Stimulated activated CD4-positive, alpha-beta T cell treated with anti-CD3 and anti-CD28 coated beads, TNF-alpha, amount 100 ng/mL, for 1 hour (primary cell): ENCODE data around the gene PRM1.
"Not testable (repeated sequence)": the region's sequence is repeated elsewhere in the genome, so short reads cannot be mapped to it uniquely, and the experiment has no call there.

ENCODE experiments used
- DNase-seq, 3 donors: peaks; one replicate each; pipeline ENCODE4 v3.0.0-alpha.2; 2020; ENCODE audit warnings: low read depth in 3 of 3, low spot score in 1 of 3

The PRM1 gene

DNA sequence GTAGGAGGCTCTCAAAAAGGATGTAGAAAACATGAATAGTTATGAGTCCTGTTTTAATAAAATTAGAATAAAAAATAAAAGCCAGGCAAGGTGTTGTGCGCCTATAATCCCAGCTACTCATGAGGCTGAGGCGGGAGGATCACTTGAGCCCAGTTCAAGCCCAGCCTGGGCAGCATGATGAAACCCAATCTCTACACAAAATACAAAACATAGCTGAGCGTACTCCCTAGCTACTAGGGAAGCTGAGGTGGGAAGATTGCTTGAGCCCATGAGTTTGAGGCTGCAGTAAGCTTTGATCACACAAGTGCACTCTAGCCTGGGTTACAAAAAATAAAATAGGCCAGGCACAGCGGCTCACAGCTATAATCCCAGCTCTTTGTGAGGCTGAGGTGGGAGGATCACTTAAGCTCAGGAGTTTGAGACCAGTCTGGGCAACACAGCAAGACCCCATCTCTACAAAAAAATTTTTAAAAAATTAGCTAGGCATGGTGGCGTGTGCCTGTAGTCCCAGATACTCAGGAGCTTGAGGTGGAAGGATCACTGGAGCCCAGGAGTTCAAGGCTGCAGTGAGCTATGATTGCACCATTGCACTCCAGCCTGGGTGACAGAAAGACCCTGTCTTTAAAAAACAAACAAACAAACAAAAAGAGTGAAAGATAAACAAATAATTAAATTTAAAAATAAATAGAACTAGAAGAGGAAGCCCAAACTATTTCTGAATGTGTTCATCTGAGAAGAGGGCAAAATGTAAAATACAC is 17.2 kb upstream of the PRM1 start:
- no peak for DNase-seq

DNA sequence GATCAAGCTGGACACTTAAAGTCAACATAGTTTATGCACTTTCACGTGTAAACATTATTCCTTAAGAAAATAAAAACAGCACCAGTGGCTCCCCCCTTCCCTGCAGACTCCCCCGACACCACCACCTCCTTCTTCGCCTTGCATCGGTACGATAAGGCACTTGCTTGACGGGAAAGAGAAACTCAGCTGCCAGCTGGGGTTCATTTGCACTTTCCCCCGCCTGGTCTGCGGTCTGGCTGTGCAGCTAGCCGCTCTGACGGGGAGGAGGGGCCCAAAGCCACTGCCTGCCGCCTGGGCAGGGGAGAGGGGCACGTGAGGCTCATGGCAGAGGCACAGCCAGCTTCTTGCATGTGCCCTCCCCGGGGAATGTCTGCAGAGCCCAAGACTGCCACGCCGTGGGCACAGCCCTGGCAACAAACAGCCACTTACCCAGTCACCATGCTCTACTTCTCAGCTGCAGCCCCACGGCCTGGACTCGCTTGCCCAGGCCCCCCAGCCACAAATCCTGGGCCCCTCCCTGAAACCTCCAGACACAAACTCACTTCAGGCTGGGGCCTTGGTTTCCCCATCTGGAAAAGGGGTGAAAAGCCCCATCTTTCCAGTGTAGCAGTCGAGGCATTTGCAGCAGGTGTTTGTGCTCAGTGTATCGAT is 16.5 kb upstream of the PRM1 start:
- DNase-seq, result peak; percentile 18 to 40 (median 39)

DNA sequence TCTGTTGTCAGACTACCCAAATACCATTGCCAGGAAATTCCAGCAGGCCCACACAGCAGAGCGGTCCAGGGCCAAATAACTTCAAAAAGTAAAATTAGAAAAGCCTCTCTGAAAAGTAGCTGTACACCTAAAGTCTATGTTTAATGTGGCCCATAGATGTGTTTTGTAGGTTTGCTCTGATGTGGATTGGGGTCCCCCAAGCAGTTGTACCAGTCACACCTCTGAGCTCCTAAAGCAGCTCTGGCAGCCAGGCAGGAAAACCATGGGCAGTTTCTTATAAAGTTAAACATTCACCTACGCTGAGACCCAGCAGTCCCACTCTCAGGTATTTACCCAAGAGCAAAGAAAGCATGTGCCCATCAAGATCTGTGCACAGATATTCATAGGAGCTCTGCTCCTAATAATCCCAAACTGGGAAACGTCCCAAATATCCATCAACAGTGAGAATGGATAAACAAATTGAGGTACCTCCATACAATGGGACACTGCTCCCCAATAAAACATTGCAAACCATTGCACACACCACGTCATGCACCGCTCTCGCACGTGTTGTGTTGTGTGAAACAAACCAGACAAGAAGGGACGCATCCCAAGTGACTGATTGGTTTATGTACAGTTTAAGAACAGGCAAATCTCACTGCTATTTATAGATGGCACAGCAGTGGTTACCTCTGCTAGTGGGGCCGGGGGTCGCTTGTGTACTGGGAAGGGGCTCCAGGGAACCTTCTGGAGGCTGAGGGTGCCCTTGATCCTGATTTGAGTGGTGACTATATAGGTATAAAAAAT is 15.8 kb upstream of the PRM1 start:
- no peak for DNase-seq

DNA sequence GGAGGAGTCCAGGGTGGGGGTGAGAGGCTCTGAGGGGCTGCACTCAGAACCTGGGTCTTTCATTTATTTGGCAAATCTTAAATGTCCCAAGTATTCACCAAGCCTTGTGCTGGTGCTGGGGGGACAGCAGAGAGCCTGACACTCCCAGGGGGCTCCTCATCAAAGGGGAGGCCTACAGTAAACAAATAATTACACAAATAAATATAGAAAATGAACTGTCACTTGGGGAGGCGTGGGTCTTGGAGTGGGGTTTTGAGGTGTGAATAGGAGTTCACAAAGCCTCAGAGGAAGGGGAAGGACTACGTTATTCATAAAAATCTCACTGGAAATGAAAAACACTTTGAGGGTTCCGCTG is 15.2 kb upstream of the PRM1 start:
- DNase-seq, result no peak

DNA sequence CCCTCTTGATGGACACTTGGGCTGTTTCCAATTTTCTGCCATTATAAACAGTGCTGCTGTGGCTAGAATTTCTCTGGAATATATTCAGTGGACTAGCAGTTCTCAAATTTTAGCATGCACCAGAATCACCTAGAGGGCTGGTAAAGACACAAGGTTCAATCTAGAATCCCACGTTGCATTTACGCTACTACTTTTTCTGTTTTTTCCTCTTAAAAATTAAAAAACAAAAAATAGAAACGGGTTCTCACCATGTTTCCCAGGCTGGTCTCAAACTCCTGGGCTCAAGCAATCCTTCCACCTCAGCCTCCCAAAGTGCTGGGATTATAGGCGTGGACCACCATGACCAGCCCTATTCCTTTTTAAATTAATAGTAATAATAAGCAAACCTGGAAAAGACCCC is 14.5 kb upstream of the PRM1 start:
- no peak for DNase-seq

DNA sequence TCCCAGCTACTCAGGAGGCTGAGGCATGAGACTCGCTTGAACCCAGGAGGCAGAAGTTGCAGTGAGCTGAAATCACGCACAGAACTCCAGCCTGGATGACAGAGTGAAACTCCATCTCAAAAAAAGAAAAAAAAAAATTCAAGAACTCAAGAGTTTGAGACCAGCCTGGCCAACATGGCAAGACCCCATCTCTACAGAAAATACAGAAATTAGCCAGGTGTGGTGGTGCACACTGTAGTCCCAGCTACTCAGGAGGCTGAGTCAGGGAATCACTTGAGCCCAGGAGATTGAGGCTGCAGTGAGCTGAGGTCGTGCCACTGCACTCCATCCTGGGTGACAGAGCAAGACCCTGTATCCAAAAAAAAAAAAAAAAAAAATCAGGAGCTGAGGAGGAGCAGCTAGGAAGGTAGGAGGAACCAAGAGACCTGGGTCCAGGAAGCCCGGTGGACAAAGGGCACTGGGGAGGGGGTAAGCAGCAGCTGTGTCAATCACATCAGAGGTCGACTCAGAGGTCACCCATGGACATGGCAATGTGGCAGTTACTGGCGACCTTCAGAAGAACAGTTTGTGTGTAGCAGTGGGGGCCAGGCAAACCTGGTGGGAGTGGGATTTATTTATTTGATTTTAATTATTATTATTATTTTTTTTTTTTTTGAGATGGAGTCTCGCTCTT is 11.1 kb upstream of the PRM1 start:
- no peak for DNase-seq

DNA sequence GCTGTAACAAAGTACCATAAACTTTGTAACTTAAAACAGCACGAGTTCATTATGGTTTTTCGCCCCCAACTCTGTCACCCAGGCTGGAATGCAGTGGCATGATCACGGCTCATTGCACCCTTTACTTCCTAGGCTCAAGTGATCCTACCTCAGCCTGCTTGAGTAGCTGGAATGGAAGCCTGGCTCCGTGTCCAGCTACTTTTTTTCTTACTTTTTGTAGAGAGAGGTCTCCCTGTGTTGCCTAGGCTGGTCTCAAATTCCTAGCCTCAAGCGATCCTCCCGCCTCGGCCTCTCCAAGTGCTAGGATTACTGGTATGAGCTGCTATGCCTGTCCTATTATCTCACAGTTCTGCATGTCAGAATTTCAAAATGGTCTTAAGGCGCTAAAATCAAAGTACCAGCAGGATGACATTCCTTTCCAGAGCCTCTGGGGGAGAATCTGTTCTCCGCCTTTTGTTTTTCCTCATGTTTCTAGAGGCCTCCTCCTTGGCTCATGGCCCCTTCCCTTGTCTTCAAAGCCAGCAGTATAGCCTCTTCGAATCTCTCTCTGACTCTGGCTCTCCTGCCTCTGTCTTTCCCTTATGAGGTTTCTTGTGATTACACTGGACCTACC is 10.1 kb upstream of the PRM1 start:
- DNase-seq, result no peak

DNA sequence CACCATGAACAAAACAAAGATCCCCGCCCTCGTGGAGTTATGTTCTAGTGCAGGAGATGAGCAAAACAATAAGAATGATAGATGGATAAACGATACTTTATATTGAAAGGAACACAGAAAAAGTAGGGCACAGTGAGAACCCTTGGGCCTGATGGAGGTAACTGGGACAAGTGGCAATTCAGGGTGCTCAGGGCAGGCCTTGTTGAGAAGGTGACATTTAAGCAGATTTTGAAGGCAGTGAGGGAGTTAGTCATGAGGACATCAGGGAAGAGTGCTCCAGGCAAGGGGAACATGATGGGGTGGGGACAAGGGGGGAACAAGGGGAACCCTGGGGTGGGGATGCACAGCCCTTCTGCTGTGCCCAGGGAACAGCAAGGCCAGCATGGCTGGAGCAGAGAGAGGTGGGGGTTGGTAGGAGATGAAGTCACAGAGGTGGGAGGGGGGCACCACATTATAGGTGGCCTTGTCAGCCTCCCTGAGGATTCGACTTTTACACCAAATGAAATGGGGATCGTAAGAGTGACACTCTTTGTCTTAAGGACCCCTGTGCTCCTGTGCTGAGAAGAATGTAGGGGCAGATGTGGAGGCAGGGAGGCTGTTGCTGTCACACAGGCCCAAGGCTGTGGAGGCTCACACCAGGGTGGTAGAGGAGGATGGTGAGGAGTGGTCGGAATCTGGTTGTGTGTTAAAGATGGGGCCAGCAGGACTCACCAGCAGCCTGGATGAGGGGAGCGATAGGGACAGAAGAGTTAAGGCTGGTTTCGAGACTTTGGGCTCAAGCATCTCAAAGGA is 9.2 kb upstream of the PRM1 start:
- DNase-seq, result no peak

DNA sequence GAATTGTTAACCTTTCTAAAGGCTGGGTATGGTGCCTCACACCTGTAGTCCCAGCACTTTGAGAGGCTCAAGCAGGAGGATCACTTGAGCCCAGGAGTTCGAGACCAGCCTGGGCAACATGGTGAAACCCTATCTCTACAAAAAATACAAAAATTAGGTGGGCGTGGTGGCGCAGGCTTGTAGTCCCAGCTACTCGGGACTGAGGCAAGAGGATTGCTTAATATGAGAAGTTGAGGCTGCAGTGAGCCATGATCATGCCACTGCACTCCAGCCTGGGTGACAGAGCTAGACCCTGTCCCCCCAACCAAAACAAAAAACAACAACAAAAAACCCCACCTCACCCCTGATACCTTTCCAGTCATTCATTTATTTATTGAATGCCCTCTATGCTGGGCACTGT is 8.6 kb upstream of the PRM1 start:
- DNase-seq, result not testable (repeated sequence)

DNA sequence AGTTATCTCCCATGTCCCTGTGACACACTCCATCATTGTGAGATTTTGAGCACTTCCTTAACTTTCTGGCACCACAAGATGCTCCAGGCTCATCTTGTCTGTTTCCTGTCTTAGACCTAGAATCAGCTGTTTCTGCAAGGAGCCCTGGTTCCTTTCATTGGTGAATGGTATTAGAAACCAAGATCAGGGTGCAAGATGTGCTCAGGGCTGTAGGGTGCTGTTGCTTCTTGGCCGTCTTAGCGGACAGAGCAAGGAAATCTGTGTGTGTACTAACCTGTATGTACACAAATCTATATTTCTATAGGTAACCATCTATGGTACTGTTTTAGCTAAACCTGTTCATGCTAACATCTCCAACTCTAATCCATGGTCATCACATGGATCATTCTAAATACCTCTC is 8.1 kb upstream of the PRM1 start:
- DNase-seq, result no peak

DNA sequence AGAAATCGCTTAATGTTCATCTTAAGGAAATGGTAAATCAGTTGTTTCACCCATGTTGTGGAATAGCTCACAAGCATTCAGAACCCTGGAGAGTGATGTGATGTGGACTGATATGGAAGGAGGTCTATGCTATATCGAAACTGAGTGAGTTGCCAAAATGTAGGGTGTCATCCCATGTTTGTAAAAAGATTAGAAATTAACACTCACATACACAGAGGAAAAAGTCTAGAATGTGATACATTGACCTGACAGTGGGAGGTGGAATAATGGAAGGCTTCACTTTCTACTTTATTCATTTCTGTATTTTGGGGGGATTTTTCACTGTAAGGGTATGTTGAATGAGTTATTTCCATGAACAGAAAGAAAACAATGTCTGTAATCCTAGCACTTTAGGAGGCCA is 4.7 kb upstream of the PRM1 start:
- no peak for DNase-seq

DNA sequence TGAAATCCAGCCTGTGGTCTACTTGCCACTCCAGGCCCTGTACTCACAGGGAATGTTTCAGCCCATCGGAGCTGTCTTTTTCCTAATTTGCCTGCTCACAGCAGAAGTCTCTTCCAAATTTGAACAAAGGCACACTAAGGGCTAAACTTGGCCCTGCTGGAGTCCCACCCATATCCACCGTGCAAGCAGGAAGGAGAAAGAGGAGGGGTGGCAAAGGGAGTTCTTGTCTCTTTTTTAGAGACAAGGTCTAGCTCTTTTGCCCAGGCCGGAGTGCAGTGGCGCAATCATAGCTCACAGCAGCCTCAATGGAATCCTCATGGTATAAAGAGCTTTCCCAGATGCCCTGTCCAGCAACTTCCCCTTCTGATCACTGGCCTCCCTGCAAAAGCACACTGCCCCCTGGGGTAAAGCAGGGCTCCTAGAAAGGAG is 2.7 kb upstream of the PRM1 start:
- no peak for DNase-seq

DNA sequence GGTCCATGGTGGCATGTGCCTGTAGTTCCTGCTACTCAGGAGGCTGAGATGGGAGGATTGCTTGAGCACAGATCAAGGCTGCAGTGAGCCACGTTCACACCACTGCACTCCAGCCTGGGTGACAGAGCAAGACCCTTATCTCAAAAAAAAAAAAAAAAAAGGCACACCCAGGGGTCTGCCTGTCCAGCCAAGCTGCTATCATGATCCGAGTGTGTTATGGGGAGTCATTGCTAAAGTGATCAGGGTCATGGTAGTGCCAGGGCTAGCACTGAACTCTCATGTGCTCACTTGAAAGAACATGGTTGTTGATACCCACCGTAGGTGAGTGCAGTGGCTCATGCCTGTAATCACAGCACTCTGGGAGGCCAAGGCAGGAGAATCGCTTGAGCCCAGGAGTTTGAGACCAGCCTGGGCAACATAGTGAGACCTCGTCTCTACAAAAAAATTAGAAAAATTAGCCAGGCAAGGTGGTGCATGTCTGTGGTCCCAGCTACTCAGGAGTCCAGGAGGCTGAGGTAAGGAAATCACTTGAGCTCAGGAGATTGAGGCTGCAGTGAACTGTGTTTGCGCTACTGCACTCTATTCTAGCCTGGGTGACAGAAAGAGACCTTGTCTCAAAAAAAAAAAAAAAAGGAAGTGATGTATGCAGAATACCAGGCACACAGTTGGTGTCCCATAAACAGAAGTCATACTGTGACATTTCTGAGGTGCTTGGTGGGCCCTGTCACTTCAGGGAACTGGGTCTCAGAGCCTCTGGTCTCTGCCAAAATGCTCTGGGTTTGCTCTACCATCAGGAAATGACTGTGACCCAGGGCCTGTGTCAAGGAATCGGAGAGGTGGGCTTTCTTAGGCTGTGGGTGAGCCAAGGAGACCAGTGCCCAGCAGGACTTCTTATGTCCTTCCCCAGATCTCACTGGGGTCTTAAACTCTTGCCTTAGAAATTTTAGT is 2.2 kb downstream of the PRM1 start:
- no peak for DNase-seq

DNA sequence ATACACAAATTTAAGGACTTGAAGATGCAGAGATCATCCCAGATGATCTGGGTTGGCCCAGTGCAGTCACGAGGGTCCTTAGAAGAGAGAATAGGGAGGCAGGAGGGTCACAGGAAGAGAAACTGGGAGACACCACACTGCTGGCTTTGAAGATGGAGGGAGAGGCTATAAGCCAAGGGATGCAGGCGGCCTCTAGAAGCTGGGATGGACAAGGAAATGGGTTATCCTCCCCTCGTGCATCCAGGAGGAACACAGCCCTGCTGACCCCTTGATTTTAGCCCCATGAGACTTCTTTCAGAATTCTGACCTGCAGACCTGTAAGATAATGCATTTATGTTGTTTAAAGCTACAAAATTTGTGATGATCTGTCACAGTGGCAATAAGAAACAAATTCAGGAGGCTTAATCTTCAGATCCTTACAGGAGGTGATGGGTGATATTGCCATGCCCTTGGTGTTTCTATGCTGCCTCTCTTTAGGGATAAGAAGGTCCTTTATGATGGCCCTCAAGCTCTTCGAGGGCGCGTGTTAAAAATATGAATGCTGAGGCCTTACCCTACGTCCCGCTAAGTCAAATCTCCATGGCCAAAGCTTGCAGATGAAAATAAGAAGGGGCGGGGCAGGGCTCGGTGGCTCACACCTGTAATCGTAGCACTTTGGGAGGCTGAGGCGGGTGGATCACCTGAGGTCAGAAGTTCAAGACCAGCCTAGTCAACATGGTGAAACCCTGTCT is 3.4 kb downstream of the PRM1 start:
- DNase-seq, result no peak

DNA sequence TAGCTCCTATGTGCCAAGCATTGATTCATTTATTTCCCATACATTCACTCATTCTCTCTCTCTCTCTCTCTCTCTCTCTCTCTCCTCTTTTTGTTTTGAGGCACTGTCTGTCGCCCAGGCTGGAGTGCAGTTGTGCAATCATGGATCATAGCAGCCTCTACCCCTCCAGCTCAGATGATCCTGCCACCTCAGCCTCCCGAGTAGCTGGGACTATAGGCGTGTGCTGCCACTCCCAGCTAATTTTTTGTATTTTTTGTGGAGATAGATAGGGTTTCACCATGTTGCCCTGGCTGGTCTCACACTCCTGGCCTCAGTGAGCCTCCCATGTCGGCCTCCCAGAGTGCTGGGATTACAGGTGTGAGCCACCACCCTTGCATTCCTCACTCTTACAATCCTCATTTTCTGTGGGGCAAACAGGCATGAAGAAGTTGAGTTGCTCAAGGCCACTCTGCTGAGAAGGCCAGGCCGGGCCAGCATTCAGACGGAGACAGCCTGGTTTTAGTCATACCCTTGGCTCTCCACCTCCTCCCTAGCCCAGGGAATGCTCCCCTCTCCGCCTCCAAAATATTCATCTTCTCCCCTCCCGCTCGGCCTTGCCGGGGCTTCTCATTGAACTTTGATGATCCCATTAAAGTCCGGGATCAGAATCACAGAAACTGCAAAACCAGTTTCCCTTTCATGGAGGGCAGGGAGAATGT is 4.1 kb downstream of the PRM1 start:
- DNase-seq, result no peak

DNA sequence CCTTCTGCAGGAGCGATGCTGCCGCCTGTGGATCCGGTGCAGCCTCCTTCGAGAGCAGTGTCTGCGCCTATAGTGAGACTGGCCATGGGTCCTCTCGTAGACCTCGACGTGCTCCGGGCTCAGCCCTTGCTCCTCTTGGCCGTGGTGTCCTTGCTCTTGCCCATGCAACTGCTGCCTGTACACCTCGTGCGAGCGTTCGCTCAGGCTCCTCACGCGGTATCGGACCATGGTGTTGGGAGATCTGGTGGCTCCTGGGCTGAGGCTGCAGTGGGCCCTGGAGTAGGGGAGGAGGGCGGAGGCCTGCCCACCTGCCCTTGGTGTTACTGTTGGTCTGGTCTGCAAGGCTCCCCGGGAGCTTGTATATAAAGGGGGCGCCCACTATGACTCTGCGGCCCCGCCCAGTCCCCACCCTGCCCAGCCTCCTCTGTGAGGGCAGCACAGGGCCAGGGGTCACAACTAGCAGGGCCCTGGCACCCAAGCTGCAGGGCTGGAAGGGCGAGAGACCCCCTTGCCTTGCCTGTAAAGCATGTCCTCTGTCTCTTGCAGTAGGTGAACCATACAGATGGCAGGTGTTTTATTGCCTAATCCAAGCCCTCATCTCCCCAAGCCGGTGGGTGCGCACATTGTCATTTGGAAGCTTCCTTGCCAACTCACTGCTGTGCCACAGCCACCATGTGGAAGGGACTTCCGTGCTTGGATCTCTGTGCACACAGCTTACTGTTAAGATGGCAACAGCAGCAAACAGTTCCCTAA is 4.8 kb downstream of the PRM1 start, which contains the start of gene PRM2:
TSS of gene PRM2 (minus strand) at position 338 of the 753 bp plus-strand sequence. CDS start at position 228, 110 bp downstream.
- no peak for DNase-seq

DNA sequence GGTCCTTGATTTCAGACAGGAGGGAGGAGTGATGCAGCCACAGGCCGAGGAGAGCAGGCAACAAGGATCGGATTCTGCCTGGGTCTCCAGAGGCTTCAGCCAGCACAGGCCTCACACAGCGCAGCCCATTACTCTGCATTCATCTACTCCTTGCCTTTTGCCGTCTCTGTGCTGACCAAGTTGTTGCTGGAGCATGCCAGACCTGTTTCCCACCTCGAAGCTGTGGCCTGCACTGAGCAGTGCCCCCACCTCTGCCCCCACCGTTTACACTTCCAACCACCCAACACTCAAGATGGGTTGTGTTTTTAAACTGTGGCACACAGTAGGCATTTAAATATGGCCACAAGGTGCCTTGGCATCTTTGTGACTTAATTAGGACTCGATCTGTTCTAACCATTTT is 6.2 kb downstream of the PRM1 start:
- DNase-seq, result no peak
